Panc1 (cell line): ENCODE measurements around the gene STAMBP. TPM values are rescaled to one million over a fixed set of nuclear protein-coding genes. Genes with fewer than 3 reads are reported as not detected.

ENCODE experiments used
- ATAC-seq: fragments of 200-7000 bp; cut with Tn5 transposase; 2 replicates; pipeline ENCODE4 v1.9.1; 2020; ENCODE audit warnings: mild to moderate bottlenecking, moderate library complexity
- BruUV-seq: library from RNA; stranded (reverse); fragments of 400-500 nt; replicated peaks from 2 replicates; lab custom pipeline; 2021; lab: Mats Ljungman, UMichigan
- CTCF ChIA-PET: fragments of 300-600 bp; sonication (Branson Sonifier 250); formaldehyde crosslinking; loops from one replicate; lab custom pipeline; 2022; ENCODE audit warnings: antibody characterized with exemption; lab: Charles Lee
- POLR2A ChIA-PET: fragments of 300-600 bp; sonication (Branson Sonifier 250); formaldehyde crosslinking; loops from one replicate; lab custom pipeline; 2022; ENCODE audit warnings: antibody characterized with exemption; lab: Charles Lee
- DNase-seq: peaks from one replicate; pipeline ENCODE4 v3.0.0-alpha.2; 2010; ENCODE audit warnings: low read depth, low spot score
- H3K27ac ChIP-seq: 2 replicates; pipeline ENCODE4 v1.5.1; 2011; ENCODE audit warnings: mild to moderate bottlenecking, low read length, inconsistent platforms
- H3K27me3 ChIP-seq: fragments of 200-500 bp; sonication (Bioruptor generic); 2 replicates; pipeline ENCODE4 v1.6.0; 2014; ENCODE audit warnings: low read length, inconsistent platforms; ENCODE audit not compliant: control insufficient read depth, insufficient read depth
- H3K36me3 ChIP-seq: fragments of 200-500 bp; sonication (Bioruptor generic); 2 replicates; pipeline ENCODE4 v1.5.1; 2014; ENCODE audit warnings: inconsistent platforms, mild to moderate bottlenecking, low read length, moderate library complexity; ENCODE audit not compliant: control insufficient read depth, insufficient read depth
- H3K4me1 ChIP-seq: 2 replicates; pipeline ENCODE4 v1.5.1; 2011; ENCODE audit warnings: inconsistent platforms, mild to moderate bottlenecking, low read length, moderate library complexity; ENCODE audit not compliant: control insufficient read depth, insufficient read depth
- H3K4me3 ChIP-seq, 2 experiments: 2 replicates each; pipeline ENCODE4 v1.5.1; 2011 to 2012; ENCODE audit warnings: low read depth in 2 of 2, low read length in 2 of 2, mild to moderate bottlenecking in 2 of 2, inconsistent platforms in 1 of 2, moderate library complexity in 1 of 2
- H3K9me3 ChIP-seq: fragments of 200-500 bp; sonication (Bioruptor generic); 2 replicates; pipeline ENCODE4 v1.5.1; 2014; ENCODE audit warnings: low read depth, mild to moderate bottlenecking, inconsistent platforms, low read length, moderate library complexity; ENCODE audit not compliant: control insufficient read depth, insufficient read depth
- POLR2AphosphoS5 ChIP-seq: IDR thresholded peaks from 2 replicates; pipeline ENCODE4 v1.6.1; 2012; ENCODE audit warnings: mild to moderate bottlenecking, low read depth, low read length, moderate library complexity
- SIN3A ChIP-seq: IDR thresholded peaks from 2 replicates; pipeline ENCODE4 v1.6.1; 2012; ENCODE audit warnings: low read depth, mild to moderate bottlenecking, low read length, moderate library complexity, borderline replicate concordance; ENCODE audit not compliant: insufficient read depth
- TCF7L2 ChIP-seq: IDR thresholded peaks from 2 replicates; pipeline ENCODE4 v1.6.1; 2011; ENCODE audit warnings: mild to moderate bottlenecking, low read depth, low read length, inconsistent platforms
- in situ Hi-C: cut with HindIII; loops from 2 replicates; pipeline ENCODE4 v1.10.0; 2016; ENCODE audit warnings: low sequenced_read_pairs, low pct_unique_long_range_greater_than_20kb
- intact Hi-C: fragments of 100-400 bp; cut with micrococcal nuclease; formaldehyde crosslinking; loops from one replicate; pipeline ENCODE4 v1.10.0; 2022; ENCODE audit not compliant: unreplicated experiment
- total RNA-seq: library from RNA; stranded (reverse); gene quantifications from one replicate; pipeline ENCODE4 v1.2.1, GENCODE V29; 2021; ENCODE audit not compliant: unreplicated experiment
- TF ChIP-seq, protein P1 (sequence below): fragments of 450-650 bp; IDR thresholded peaks from 2 replicates; pipeline ENCODE4 v1.5.1; 2017; ENCODE audit warnings: mild to moderate bottlenecking
- TF ChIP-seq, protein P2 (sequence below), 2 experiments: IDR thresholded peaks; 2 replicates each; pipeline ENCODE4 v1.6.1; 2011 to 2012; ENCODE audit warnings: low read depth in 2 of 2, control low read depth in 1 of 2, low read length in 1 of 2, mild to moderate bottlenecking in 1 of 2, moderate library complexity in 1 of 2; ENCODE audit not compliant: insufficient read depth in 1 of 2

The STAMBP gene
- total RNA-seq, 1 experiment from 2014 or later, result 49.0 TPM

DNA sequence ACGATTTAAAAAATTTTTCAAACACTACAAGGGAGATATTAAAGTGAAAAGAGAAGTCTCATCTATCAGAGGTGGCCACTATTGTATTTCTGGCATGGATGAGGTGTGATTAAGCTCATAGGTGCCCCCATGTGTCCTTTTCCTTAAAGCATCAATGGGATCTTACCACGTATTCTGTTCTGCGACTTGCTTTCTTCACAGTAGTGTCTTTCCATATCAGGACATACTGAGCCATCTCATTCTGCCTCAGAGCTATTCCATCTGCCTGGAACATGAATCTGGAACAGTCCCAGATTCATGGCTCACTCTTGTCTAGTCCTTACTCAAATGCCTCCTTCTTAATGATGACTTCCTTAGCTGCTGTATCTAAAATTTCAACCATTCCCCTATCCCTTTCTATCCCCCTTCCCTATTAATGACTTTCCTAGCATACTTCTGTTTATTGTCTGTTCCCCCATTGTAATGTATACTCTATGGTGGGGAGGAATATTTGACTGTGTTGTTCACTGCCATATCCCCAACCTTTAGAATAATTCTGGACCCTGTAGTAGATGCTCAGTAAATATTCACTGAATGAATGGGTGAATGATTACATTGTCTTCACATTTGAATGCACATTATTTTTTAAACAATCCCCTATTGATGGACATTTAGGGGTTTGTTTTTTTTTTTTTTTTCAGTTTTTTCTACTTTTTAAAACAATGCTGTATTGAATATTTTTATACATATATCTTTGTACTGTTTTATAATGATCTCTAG lies 11.1 kb downstream of the STAMBP start:
- ChIA-PET POLR2A (no interaction called here), CTCF (interaction anchor here (0.9 kb wide), 1 partner anchor 13 kb away, joined by 3 read pairs; no protein-coding TSS in a partner anchor)
- no peak for ATAC-seq
- Histone ChIP-seq H3K36me3 (no peaks in the 10 kb centered on the region; the same call in 1 of the 2 replicates), H3K9me3 (no peaks in the 10 kb centered on the region), H3K27ac (no peak overlapping the region), H3K27me3 (no peaks in the 10 kb centered on the region), H3K4me1 (no peaks in the 10 kb centered on the region), H3K4me3 (no peak overlapping the region)
- intact Hi-C loops (no loop called here), in situ Hi-C loops (no loop called here)
- no TSS peak for BruUV-seq
- TF ChIP-seq POLR2AphosphoS5, result no peak
- TF ChIP-seq, protein P1, sequence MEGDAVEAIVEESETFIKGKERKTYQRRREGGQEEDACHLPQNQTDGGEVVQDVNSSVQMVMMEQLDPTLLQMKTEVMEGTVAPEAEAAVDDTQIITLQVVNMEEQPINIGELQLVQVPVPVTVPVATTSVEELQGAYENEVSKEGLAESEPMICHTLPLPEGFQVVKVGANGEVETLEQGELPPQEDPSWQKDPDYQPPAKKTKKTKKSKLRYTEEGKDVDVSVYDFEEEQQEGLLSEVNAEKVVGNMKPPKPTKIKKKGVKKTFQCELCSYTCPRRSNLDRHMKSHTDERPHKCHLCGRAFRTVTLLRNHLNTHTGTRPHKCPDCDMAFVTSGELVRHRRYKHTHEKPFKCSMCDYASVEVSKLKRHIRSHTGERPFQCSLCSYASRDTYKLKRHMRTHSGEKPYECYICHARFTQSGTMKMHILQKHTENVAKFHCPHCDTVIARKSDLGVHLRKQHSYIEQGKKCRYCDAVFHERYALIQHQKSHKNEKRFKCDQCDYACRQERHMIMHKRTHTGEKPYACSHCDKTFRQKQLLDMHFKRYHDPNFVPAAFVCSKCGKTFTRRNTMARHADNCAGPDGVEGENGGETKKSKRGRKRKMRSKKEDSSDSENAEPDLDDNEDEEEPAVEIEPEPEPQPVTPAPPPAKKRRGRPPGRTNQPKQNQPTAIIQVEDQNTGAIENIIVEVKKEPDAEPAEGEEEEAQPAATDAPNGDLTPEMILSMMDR, result peak; percentile 26
- no peak for DNase-seq

DNA sequence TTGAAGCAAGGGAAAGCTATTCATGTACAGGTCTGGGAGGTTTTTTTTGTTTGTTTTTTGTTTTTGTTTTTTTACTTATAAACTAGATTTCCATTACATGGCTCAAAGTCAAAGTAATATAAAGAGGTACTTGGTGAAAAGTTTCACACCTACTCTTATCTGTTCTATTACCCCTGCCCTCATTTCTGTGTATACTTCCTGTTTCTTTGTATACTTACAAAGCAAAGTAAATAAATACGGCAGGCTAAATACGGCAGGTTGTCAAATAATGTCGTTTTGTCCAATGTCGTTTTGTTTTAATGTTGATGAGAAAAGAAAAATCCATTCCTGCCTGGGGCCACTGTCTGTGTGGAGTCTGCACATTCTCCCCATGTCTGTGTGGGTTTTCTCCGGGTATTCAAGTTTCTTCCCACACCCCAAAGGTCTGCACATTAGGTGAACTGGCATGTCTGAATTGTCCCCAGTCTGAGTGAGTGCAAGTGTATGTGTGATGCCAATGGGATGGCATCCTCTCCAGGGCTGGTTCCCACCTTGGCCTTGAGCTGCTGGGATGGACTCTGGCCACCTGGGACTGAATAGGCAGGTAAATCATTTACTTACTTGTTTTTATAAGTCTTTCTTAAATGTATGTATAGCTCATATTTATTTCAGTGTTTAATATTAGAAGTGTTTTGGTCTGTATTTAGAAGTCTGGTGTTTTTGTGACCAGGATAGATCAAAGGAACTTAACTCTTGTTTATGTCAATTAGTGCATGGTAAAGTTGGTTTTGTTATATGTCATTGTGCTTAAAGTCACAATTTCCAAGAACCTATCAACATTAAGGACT lies 13.4 kb downstream of the STAMBP start:
- H3K27me3 ChIP-seq, result no peaks in the 10 kb centered on the region
- intact Hi-C loops (no loop called here), in situ Hi-C loops (no loop called here)
- BruUV-seq, result no TSS peak
- H3K4me1 ChIP-seq, result no peaks in the 10 kb centered on the region
- POLR2A ChIA-PET, result no interaction called here
- H3K9me3 ChIP-seq, result no peaks in the 10 kb centered on the region
- no peak overlapping the region for H3K27ac ChIP-seq
- no peak overlapping the region for H3K4me3 ChIP-seq
- ATAC-seq (no peak), DNase-seq (no peak)
- CTCF ChIA-PET, result no interaction called here
- TF ChIP-seq, protein P1, result no peak
- H3K36me3 ChIP-seq, result peaks cover 4% of the 10 kb centered on the region

DNA sequence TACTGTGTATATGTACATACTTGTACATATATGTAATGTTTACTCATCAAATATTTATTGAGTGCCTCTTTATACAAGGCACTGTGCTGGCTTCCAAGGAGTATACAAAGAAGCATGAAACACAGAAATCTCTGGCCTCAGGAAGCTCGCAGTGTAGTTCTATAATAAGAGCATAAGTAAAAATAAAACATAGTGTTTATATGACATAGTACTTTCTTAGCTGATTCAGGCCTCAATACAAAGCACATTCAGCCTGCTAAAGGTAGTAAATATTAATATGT lies 13.9 kb downstream of the STAMBP start:
- H3K4me3 ChIP-seq, result no peak overlapping the region
- DNase-seq (no peak), ATAC-seq (no peak)
- no peak overlapping the region for H3K27ac ChIP-seq
- CTCF ChIA-PET, result no interaction called here
- no peaks in the 10 kb centered on the region for H3K9me3 ChIP-seq
- H3K27me3 ChIP-seq, result no peaks in the 10 kb centered on the region
- BruUV-seq, result no TSS peak
- in situ Hi-C loops, result no loop called here
- intact Hi-C loops, result no loop called here
- no peaks in the 10 kb centered on the region for H3K4me1 ChIP-seq
- TF ChIP-seq, protein P2, sequence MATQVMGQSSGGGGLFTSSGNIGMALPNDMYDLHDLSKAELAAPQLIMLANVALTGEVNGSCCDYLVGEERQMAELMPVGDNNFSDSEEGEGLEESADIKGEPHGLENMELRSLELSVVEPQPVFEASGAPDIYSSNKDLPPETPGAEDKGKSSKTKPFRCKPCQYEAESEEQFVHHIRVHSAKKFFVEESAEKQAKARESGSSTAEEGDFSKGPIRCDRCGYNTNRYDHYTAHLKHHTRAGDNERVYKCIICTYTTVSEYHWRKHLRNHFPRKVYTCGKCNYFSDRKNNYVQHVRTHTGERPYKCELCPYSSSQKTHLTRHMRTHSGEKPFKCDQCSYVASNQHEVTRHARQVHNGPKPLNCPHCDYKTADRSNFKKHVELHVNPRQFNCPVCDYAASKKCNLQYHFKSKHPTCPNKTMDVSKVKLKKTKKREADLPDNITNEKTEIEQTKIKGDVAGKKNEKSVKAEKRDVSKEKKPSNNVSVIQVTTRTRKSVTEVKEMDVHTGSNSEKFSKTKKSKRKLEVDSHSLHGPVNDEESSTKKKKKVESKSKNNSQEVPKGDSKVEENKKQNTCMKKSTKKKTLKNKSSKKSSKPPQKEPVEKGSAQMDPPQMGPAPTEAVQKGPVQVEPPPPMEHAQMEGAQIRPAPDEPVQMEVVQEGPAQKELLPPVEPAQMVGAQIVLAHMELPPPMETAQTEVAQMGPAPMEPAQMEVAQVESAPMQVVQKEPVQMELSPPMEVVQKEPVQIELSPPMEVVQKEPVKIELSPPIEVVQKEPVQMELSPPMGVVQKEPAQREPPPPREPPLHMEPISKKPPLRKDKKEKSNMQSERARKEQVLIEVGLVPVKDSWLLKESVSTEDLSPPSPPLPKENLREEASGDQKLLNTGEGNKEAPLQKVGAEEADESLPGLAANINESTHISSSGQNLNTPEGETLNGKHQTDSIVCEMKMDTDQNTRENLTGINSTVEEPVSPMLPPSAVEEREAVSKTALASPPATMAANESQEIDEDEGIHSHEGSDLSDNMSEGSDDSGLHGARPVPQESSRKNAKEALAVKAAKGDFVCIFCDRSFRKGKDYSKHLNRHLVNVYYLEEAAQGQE (IDR thresholded peaks at IDR 0.05; ENCODE audit: insufficient read depth in 1 of 2, low read depth in 2 of 2, low read length in 1 of 2), result no peak
- TF ChIP-seq POLR2AphosphoS5, result no peak
- TF ChIP-seq SIN3A, result no peak
- TF ChIP-seq, protein P1, result no peak
- no peak for TF ChIP-seq TCF7L2
- H3K36me3 ChIP-seq, result peaks cover 4% of the 10 kb centered on the region
- POLR2A ChIA-PET, result interaction anchor here (0.6 kb wide), 1 partner anchor 305 kb away, joined by 3 read pairs; the partner anchor contains the start of gene BOLA3
